NCI-H2029 (cell line): ENCODE results near the gene PTGFRN.

Source experiments
- DNase-seq: peaks from one replicate; lab custom pipeline; 2025; lab: John Stamatoyannopoulos, UW

PTGFRN gene

GRCh38 chr1:117000142-117000541 is 90.4 kb downstream of the PTGFRN start:
- no peak for DNase-seq

GRCh38 chr1:117001254-117001927 is 91.7 kb downstream of the PTGFRN start, which contains the start of gene CD101:
Gene CD101, plus strand, starts transcription at chr1:117001760. Its CDS starts 58 bp downstream, at chr1:117001818.
- DNase-seq = no peak

- no peak for DNase-seq
Measured at GRCh38 chr1:117003223-117003875, 93.6 kb downstream of the PTGFRN start.

GRCh38 chr1:117007719-117008013 is 98.0 kb downstream of the PTGFRN start:
- DNase-seq = no peak

- DNase-seq = no peak
Measured at GRCh38 chr1:117008656-117009055, 98.9 kb downstream of the PTGFRN start.

GRCh38 chr1:117009132-117009531 is 99.4 kb downstream of the PTGFRN start:
- DNase-seq = no peak

- no peak for DNase-seq
Measured at GRCh38 chr1:117010310-117010969, 100.7 kb downstream of the PTGFRN start.

- no peak for DNase-seq
Measured at GRCh38 chr1:117011334-117011733, 101.6 kb downstream of the PTGFRN start.

GRCh38 chr1:117013309-117013858 is 103.7 kb downstream of the PTGFRN start:
- no peak for DNase-seq

GRCh38 chr1:117014209-117014608 is 104.5 kb downstream of the PTGFRN start:
- no peak for DNase-seq

GRCh38 chr1:117015724-117016123 is 106.0 kb downstream of the PTGFRN start:
- no peak for DNase-seq

GRCh38 chr1:117017062-117017461 is 107.3 kb downstream of the PTGFRN start:
- DNase-seq = no peak

GRCh38 chr1:117017648-117018047 is 107.9 kb downstream of the PTGFRN start:
- no peak for DNase-seq

GRCh38 chr1:117020526-117021156 is 110.9 kb downstream of the PTGFRN start:
- DNase-seq = no peak

- no peak for DNase-seq
Measured at GRCh38 chr1:117022114-117022513, 112.4 kb downstream of the PTGFRN start.

- DNase-seq = no peak
Measured at GRCh38 chr1:117025568-117025967, 115.9 kb downstream of the PTGFRN start.

GRCh38 chr1:117026361-117026760 is 116.6 kb downstream of the PTGFRN start:
- no peak for DNase-seq

GRCh38 chr1:117029685-117030084 is 120.0 kb downstream of the PTGFRN start:
- no peak for DNase-seq

GRCh38 chr1:117030271-117030877 is 120.7 kb downstream of the PTGFRN start:
- no peak for DNase-seq

GRCh38 chr1:117032266-117032665 is 122.5 kb downstream of the PTGFRN start:
- DNase-seq = no peak

- DNase-seq = no peak
Measured at GRCh38 chr1:117032681-117033539, 123.2 kb downstream of the PTGFRN start.
